Esophagus muscularis mucosa (tissue), 3 donors: ENCODE measurements around the gene LCN1.

Experiments used
- EP300 ChIP-seq: sonication (generic); formaldehyde crosslinking; IDR thresholded peaks from one replicate; pipeline ENCODE4 v1.6.1; 2017; ENCODE audit warnings: antibody characterized with exemption
- POLR2AphosphoS5 ChIP-seq, 2 donors: sonication (generic); formaldehyde crosslinking; IDR thresholded peaks; one replicate each; pipeline ENCODE4 v1.6.1; 2017; ENCODE audit warnings: antibody characterized with exemption in 2 of 2

- TF ChIP-seq POLR2AphosphoS5 (IDR thresholded peaks at IDR 0.05) (no peak), EP300 (no peak)
Measured at GRCh38 chr9:135522931-135523330, 1.7 kb downstream of the LCN1 start.
